Activated CD4-positive, alpha-beta T cell treated with anti-CD3 and anti-CD28 coated beads, Interleukin-2, Interleukin-6, amounts not matched to agents 100 ng/mL and 50 ng/mL, durations not matched to agents 16 hours and 8 hours (primary cell): ENCODE measurements around the gene KCNH1.

Experiments
- DNase-seq: peaks from one replicate; pipeline ENCODE4 v3.0.0-alpha.2; 2020

KCNH1 gene

GRCh38 chr1:210916548-210916947 lies 217.4 kb downstream of the KCNH1 start:
- DNase-seq = no peak

- no peak for DNase-seq
Observed at GRCh38 chr1:210915890-210916507, 217.9 kb downstream of the KCNH1 start.

GRCh38 chr1:210912752-210913151 lies 221.2 kb downstream of the KCNH1 start:
- no peak for DNase-seq

GRCh38 chr1:210910020-210910575 lies 223.8 kb downstream of the KCNH1 start:
- no peak for DNase-seq

- DNase-seq = no peak
Observed at GRCh38 chr1:210908791-210909190, 225.2 kb downstream of the KCNH1 start.

- no peak for DNase-seq
Observed at GRCh38 chr1:210908257-210908656, 225.7 kb downstream of the KCNH1 start.

GRCh38 chr1:210907251-210907805 lies 226.6 kb downstream of the KCNH1 start:
- DNase-seq = no peak

- DNase-seq = no peak
Observed at GRCh38 chr1:210905944-210906453, 227.9 kb downstream of the KCNH1 start.

GRCh38 chr1:210905365-210905904 lies 228.5 kb downstream of the KCNH1 start:
- DNase-seq = no peak

GRCh38 chr1:210901981-210902770 lies 231.8 kb downstream of the KCNH1 start:
- no peak for DNase-seq

- no peak for DNase-seq
Observed at GRCh38 chr1:210900820-210901219, 233.1 kb downstream of the KCNH1 start.

GRCh38 chr1:210900079-210900478 lies 233.9 kb downstream of the KCNH1 start:
- no peak for DNase-seq

- DNase-seq = no peak
Observed at GRCh38 chr1:210899676-210900075, 234.3 kb downstream of the KCNH1 start.

- DNase-seq = no peak
Observed at GRCh38 chr1:210898473-210898872, 235.5 kb downstream of the KCNH1 start.

- DNase-seq = peak; percentile 18
Observed at GRCh38 chr1:210883821-210884220, 250.1 kb downstream of the KCNH1 start.

- peak; percentile 57 for DNase-seq
Observed at GRCh38 chr1:210882414-210883221, 251.3 kb downstream of the KCNH1 start.

GRCh38 chr1:210878564-210878963 lies 255.4 kb downstream of the KCNH1 start:
- no peak for DNase-seq

- DNase-seq = no peak
Observed at GRCh38 chr1:210876275-210876674, 257.7 kb downstream of the KCNH1 start.

GRCh38 chr1:210866532-210866931 lies 267.4 kb downstream of the KCNH1 start:
- DNase-seq = no peak

GRCh38 chr1:210857705-210858104 lies 276.2 kb downstream of the KCNH1 start:
- no peak for DNase-seq

GRCh38 chr1:210857146-210857663 lies 276.7 kb downstream of the KCNH1 start:
- no peak for DNase-seq

GRCh38 chr1:210855440-210855839 lies 278.5 kb downstream of the KCNH1 start:
- DNase-seq = no peak
